DND-41 (cell line): ENCODE data around the gene OSCP1.

Source experiments
- ATAC-seq: fragments of 200-7000 bp; cut with Tn5 transposase; 3 replicates; pipeline ENCODE4 v1.9.1; 2021; ENCODE audit warnings: low read depth; ENCODE audit not compliant: insufficient read depth
- DNase-seq: peaks from one replicate; pipeline ENCODE4 v3.0.0-alpha.2; 2020
- H2AFZ ChIP-seq: 2 replicates; pipeline ENCODE4 v1.6.0; 2012; ENCODE audit warnings: low read depth, low read length
- H3K27ac ChIP-seq: 2 replicates; pipeline ENCODE4 v1.5.1; 2012; ENCODE audit warnings: low read length, inconsistent platforms
- H3K27me3 ChIP-seq: fragments of 200-600 bp; sonication (generic); 2 replicates; pipeline ENCODE4 v1.6.0; 2012; ENCODE audit warnings: low read length, mild to moderate bottlenecking, inconsistent platforms; ENCODE audit not compliant: insufficient read depth, poor library complexity
- H3K36me3 ChIP-seq: 2 replicates; pipeline ENCODE4 v1.5.1; 2012; ENCODE audit warnings: low read length, inconsistent platforms; ENCODE audit not compliant: insufficient read depth
- H3K4me1 ChIP-seq: 2 replicates; pipeline ENCODE4 v1.5.1; 2012; ENCODE audit warnings: mild to moderate bottlenecking, low read length; ENCODE audit not compliant: insufficient read depth
- H3K4me2 ChIP-seq: 2 replicates; pipeline ENCODE4 v1.6.0; 2012; ENCODE audit warnings: mild to moderate bottlenecking, moderate library complexity, low read length, inconsistent platforms; ENCODE audit not compliant: insufficient read depth
- H3K4me3 ChIP-seq, 2 experiments: fragments of 200-600 bp in 1 of 2; shearing (Covaris generic) in 1 of 2; 2 replicates each; pipeline ENCODE4 v1.5.1; 2012 to 2016; ENCODE audit warnings: inconsistent platforms in 2 of 2, low read length in 2 of 2, mild to moderate bottlenecking in 2 of 2, low read depth in 1 of 2, moderate library complexity in 1 of 2
- H3K79me2 ChIP-seq: 2 replicates; pipeline ENCODE4 v1.6.0; 2012; ENCODE audit warnings: low read length, inconsistent platforms; ENCODE audit not compliant: insufficient read depth
- H3K9ac ChIP-seq: 2 replicates; pipeline ENCODE4 v1.6.0; 2012; ENCODE audit warnings: low read depth, mild to moderate bottlenecking, inconsistent platforms, low read length, moderate library complexity
- H3K9me3 ChIP-seq: 2 replicates; pipeline ENCODE4 v1.5.1; 2012; ENCODE audit warnings: low read length, moderate library complexity, mild to moderate bottlenecking, inconsistent platforms; ENCODE audit not compliant: insufficient read depth, severe bottlenecking
- H4K20me1 ChIP-seq: 2 replicates; pipeline ENCODE4 v1.6.0; 2012; ENCODE audit warnings: low read length; ENCODE audit not compliant: insufficient read depth
- EZH2 ChIP-seq: IDR thresholded peaks from 3 replicates; pipeline ENCODE4 v1.6.1; 2012; ENCODE audit warnings: borderline replicate concordance, low read depth, mild to moderate bottlenecking, moderate library complexity, low read length, inconsistent platforms; ENCODE audit not compliant: severe bottlenecking
- TF ChIP-seq, protein P1 (sequence below): IDR thresholded peaks from 2 replicates; pipeline ENCODE4 v1.5.1; 2012; ENCODE audit warnings: borderline replicate concordance, low read length, moderate library complexity, mild to moderate bottlenecking; ENCODE audit not compliant: poor library complexity, severe bottlenecking; ENCODE audit errors: extremely low read depth

The OSCP1 gene

DNA sequence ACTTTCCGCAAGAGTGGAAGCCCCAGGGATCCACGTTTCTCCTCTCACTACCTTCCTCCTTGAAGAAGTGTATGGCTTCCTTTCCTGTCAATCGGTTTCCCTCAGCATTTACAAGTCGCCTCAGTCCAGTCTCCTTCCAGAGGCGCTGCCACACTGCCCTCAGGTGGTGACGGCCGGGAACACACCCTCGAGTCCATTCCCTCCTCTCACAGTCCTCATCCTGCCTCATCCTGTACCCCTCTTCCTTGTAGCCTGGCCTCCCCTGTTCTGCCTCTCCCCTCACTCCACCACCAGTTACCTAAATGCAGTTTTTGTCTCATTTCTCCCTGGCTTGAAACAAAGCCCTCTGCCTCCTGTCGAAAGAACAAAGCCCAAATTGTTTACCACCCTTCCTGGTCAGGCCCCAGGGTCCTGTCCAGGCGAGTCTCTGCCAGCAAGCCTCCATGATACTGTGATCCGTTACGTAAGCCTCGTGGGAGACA lies 29.4 kb downstream of the OSCP1 start:
- H3K4me1 ChIP-seq = peaks cover 7% of the 10 kb centered on the region
- H4K20me1 ChIP-seq = no peaks in the 10 kb centered on the region
- DNase-seq (peak; percentile 90), ATAC-seq (peak; percentile 99)
- no peaks in the 10 kb centered on the region for H3K9me3 ChIP-seq
- H3K27me3 ChIP-seq = no peaks in the 10 kb centered on the region
- TF ChIP-seq, protein P1, sequence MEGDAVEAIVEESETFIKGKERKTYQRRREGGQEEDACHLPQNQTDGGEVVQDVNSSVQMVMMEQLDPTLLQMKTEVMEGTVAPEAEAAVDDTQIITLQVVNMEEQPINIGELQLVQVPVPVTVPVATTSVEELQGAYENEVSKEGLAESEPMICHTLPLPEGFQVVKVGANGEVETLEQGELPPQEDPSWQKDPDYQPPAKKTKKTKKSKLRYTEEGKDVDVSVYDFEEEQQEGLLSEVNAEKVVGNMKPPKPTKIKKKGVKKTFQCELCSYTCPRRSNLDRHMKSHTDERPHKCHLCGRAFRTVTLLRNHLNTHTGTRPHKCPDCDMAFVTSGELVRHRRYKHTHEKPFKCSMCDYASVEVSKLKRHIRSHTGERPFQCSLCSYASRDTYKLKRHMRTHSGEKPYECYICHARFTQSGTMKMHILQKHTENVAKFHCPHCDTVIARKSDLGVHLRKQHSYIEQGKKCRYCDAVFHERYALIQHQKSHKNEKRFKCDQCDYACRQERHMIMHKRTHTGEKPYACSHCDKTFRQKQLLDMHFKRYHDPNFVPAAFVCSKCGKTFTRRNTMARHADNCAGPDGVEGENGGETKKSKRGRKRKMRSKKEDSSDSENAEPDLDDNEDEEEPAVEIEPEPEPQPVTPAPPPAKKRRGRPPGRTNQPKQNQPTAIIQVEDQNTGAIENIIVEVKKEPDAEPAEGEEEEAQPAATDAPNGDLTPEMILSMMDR = peak; percentile 99
- TF ChIP-seq EZH2 = no peak
- H3K36me3 ChIP-seq = peaks cover 5% of the 10 kb centered on the region; the same call in 1 of the 2 replicates
- H3K4me3 ChIP-seq = no peak overlapping the region
- peak overlapping the region; percentile 23; the same call in 1 of the 2 replicates for H3K4me2 ChIP-seq
- H2AFZ ChIP-seq = peak overlapping the region; percentile 67
- H3K9ac ChIP-seq = peak overlapping the region; percentile 15; the same call in 1 of the 2 replicates
- no peaks in the 10 kb centered on the region for H3K79me2 ChIP-seq
- peak overlapping the region; percentile 36; the same call in 1 of the 2 replicates for H3K27ac ChIP-seq

DNA sequence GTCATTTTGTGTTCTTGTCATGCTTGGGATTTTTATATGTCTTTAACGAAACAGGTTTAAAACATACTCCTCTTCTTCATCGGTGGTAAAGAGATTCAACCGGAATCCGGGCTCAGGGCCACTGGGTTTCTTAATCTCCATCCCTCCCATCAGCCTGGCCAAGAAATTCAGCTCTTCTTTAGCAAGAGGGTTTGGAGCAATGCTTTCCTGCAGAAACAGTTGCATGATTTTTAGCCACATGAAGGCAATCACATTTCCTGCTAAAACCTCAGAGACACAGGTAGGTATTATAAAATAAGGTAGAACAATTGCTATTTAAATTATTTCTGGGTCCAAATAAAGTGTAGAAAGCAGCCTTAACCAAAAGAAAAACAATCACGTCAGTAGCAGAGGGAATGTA lies 29.8 kb downstream of the OSCP1 start:
- ATAC-seq = no peak
- Histone ChIP-seq H4K20me1 (no peaks in the 10 kb centered on the region), H3K79me2 (no peaks in the 10 kb centered on the region), H3K27me3 (no peaks in the 10 kb centered on the region), H2AFZ (peak overlapping the region; percentile 63), H3K9me3 (no peaks in the 10 kb centered on the region), H3K4me2 (peak overlapping the region; percentile 23; the same call in 1 of the 2 replicates), H3K4me1 (peaks cover 7% of the 10 kb centered on the region), H3K9ac (peak overlapping the region; percentile 15; the same call in 1 of the 2 replicates), H3K27ac (no peak overlapping the region), H3K36me3 (peaks cover 5% of the 10 kb centered on the region; the same call in 1 of the 2 replicates), H3K4me3 (no peak overlapping the region)
- DNase-seq = no peak
- no peak for TF ChIP-seq EZH2
- TF ChIP-seq, protein P1 = no peak

DNA sequence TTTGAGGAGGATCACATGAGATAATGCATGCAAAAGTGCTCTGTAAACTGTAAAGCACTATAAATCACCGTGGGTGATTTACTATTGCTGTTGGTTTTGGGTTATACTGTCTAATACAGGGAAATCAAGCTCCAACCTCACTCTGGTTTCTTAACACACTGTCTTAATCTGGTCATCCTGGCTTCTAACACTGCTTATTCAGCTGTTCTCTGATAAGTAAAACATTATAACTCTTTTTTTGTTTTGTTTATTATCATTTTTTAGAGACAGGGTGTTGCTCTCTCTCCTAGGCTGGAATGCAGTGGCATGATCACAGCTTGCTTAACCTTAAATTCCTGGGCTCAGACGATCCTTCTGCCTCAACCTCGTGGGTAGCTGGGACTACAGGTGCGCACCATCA lies 30.7 kb downstream of the OSCP1 start:
- H4K20me1 ChIP-seq = no peaks in the 10 kb centered on the region
- no peak overlapping the region for H3K4me2 ChIP-seq
- no peak overlapping the region for H3K27ac ChIP-seq
- peaks cover 7% of the 10 kb centered on the region for H3K4me1 ChIP-seq
- no peak for ATAC-seq
- no peak overlapping the region for H3K9ac ChIP-seq
- TF ChIP-seq, protein P1 = no peak
- no peak for TF ChIP-seq EZH2
- H3K4me3 ChIP-seq = no peak overlapping the region
- no peak overlapping the region for H2AFZ ChIP-seq
- DNase-seq = no peak
- H3K9me3 ChIP-seq = no peaks in the 10 kb centered on the region
- no peaks in the 10 kb centered on the region for H3K27me3 ChIP-seq
- peaks cover 5% of the 10 kb centered on the region; the same call in 1 of the 2 replicates for H3K36me3 ChIP-seq
- no peaks in the 10 kb centered on the region for H3K79me2 ChIP-seq
